ENCODE measurements around the gene DAPK1.

DAPK1 gene

DNA sequence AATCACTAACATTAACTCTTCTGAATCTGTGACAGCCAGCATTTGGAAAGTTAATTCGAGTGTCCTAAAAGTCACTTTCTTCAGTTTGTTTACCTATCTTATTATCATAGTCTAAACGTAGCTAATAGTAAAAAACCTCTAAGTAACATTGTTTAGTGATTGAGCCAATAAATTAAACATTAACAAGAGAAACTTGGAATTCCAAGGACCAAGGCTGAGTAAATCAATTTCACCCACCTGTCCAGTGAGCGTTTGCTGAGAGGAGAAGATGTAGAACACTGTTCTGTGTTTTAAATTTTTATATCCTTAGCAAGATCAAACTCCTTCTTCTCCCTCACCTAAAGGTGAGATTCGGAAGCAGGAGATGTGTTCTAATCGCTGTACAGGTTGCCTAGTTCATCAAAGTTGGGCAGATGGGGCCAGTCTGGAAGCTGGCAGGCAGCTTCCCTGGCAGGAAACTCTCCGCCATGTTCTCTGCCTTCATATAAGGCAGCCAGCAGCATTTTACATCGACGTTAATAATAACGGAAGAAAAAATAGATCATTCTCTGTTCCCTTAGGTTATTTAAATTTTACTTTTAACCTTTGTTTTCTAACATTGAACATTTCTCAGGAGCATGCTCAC is 89.2 kb downstream of the DAPK1 start:
- no peak overlapping the region for H3K4me3 ChIP-seq (ENCODE audit: low read length)
- TF ChIP-seq, protein P1, sequence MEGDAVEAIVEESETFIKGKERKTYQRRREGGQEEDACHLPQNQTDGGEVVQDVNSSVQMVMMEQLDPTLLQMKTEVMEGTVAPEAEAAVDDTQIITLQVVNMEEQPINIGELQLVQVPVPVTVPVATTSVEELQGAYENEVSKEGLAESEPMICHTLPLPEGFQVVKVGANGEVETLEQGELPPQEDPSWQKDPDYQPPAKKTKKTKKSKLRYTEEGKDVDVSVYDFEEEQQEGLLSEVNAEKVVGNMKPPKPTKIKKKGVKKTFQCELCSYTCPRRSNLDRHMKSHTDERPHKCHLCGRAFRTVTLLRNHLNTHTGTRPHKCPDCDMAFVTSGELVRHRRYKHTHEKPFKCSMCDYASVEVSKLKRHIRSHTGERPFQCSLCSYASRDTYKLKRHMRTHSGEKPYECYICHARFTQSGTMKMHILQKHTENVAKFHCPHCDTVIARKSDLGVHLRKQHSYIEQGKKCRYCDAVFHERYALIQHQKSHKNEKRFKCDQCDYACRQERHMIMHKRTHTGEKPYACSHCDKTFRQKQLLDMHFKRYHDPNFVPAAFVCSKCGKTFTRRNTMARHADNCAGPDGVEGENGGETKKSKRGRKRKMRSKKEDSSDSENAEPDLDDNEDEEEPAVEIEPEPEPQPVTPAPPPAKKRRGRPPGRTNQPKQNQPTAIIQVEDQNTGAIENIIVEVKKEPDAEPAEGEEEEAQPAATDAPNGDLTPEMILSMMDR (IDR thresholded peaks at IDR 0.05; ENCODE audit: insufficient read depth, low read depth, low read length, missing control alignments) = no peak
- DNase-seq (ENCODE audit: low read depth) = no peak

DNA sequence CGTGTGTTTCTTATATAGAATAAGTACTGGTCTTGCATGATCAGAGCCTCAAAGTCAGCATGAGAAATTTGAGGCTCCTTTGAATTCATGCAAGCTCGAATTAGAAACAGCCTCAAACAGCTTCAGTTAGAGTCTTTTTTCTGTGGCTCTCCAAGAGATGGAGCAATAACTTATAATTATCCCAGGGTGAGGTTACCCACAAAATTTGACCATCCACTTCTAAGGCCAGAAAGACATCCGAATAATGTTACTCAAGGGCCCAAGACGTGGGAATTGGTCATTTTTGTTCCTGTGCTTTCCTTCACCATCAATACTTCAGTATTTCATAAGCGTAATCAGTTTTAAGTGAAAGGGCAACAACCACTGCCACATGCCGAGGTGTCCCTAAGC is 89.7 kb downstream of the DAPK1 start:
- no peak for DNase-seq (ENCODE audit: low read depth)
- TF ChIP-seq, protein P1 (IDR thresholded peaks at IDR 0.05; ENCODE audit: insufficient read depth, low read depth, low read length, missing control alignments) = no peak
- H3K4me3 ChIP-seq (ENCODE audit: low read length) = no peak overlapping the region

DNA sequence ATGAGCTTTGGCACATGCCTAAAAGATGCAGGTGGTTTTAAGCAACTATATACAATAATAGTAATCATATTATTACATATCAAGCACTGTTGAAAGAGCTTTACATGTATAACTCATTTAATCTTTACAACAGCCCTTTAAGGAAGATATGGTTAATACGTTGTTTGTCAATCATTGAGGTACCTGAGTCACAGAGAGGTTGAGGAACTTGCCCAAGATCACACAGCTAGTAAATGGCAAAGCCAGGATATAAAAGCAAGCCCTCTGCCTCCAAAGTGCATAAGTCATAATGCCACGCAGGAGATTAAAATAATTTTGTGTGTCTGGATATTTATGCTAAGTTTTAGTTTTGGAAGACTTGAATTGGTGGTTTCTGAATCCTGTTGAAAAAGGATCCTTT is 90.2 kb downstream of the DAPK1 start:
- TF ChIP-seq, protein P1 (IDR thresholded peaks at IDR 0.05; ENCODE audit: insufficient read depth, low read depth, low read length, missing control alignments) = no peak
- no peak overlapping the region for H3K4me3 ChIP-seq (ENCODE audit: low read length)
- DNase-seq (ENCODE audit: low read depth) = no peak

DNA sequence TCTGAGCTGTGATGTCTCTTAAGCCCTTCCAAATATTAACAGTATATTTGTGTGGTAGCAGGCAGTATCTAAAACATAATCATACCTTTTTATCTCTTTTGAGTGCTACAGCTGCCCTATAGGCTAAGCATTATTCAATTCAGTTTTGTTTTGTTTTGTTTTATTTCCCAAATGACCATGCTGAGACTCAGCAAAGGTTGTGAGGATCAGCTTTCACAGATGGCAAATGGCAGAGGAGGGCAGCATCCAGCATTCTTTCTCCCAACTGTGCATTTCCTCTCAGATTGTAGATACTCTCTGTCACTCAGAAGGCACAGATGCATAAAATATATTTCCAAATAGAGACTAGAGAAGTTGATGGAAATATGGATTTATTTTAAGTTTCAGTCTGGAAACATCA is 90.7 kb downstream of the DAPK1 start:
- DNase-seq (ENCODE audit: low read depth) = no peak
- TF ChIP-seq, protein P1 (IDR thresholded peaks at IDR 0.05; ENCODE audit: insufficient read depth, low read depth, low read length, missing control alignments) = no peak

DNA sequence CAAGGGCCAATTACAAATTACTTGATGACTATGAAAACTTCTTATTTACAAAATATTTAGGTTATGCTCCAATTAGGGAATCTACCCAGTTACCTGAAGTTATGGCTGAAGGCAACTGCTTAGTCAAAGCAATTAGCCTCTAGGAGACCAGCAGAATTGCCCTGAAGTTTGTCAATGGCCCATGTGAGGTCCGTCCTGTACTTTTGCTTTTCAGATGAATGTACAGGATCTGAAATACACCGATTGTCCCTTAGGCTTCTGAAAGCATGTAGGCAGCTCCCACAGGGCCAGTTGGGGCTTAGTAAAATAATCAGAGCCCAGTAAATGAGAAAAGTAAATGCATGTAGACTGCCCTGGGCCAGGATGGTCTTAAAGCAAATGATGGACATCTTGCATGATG is 93.3 kb downstream of the DAPK1 start:
- TF ChIP-seq, protein P1 (IDR thresholded peaks at IDR 0.05; ENCODE audit: insufficient read depth, low read depth, low read length, missing control alignments) = no peak
- no peak overlapping the region for H3K4me3 ChIP-seq (ENCODE audit: low read length)
- no peak for DNase-seq (ENCODE audit: low read depth)

More for the DNA sequence above, 90.7 kb downstream of the DAPK1 start:
- H3K4me3 ChIP-seq (ENCODE audit: low read length) = no peak overlapping the region

DNA sequence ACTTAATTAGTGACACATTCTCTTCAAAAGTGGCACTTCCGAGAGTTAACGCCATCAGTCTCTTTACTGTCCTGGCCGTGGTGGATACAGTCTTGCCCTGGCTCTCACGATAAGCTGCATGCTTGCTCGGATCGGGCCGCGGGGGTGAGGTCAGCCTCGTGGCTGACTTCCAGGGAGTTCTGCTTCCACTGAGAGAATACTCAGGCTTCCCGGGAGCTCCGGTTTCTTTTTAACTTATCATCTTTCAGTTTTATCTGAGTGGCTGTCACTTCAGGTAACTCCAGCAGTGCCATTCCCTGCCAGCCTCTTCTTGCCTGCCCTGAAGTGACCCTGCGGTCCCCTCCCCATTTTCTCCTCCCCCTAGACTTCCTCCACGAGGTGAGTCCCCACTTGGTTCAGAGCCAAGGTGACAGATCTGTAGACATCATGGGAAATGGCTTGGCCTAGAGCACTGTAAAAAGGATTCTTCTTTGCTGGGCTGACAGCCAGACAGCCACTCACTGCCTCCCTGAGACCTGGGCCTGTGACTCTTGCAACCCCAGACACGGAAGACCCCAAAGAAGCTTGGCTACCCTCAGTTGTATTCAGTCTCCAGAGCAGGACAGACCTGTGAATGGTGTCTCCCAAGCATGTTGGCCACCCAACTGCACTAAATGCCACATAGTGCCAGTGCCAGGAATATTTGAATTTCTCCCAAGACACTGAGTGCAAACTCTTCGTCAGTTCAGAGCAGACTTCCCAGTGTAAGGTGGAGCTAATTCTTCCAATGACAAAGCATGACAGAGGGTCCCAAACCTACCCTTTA is 95.1 kb downstream of the DAPK1 start:
- H3K4me3 ChIP-seq (ENCODE audit: low read length) = no peak overlapping the region
- DNase-seq (ENCODE audit: low read depth) = no peak
- TF ChIP-seq, protein P1 (IDR thresholded peaks at IDR 0.05; ENCODE audit: insufficient read depth, low read depth, low read length, missing control alignments) = no peak

All from epithelial cell of esophagus (primary cell).